ENCODE data around the gene USP38.

DNA sequence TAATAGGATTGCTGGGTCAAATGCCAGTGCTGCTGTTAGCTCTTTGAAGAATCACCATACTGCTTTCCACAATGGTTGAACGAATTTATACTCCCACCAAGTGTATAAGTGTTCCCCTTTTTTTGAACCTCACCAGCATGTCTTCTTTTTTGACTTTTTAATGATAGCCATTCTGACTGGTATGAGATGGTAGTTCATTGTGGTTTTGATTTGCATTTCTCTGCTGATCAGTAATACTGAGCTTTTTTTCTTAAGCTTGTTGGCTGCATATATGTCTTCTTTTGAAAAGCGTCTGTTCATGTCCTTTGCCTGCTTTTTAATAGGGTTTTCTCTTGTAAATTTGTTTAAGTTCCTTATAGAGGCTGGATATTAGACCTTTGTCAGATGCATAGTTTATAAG is 14.8 kb downstream of the USP38 start:
- TF ChIP-seq, protein P1, sequence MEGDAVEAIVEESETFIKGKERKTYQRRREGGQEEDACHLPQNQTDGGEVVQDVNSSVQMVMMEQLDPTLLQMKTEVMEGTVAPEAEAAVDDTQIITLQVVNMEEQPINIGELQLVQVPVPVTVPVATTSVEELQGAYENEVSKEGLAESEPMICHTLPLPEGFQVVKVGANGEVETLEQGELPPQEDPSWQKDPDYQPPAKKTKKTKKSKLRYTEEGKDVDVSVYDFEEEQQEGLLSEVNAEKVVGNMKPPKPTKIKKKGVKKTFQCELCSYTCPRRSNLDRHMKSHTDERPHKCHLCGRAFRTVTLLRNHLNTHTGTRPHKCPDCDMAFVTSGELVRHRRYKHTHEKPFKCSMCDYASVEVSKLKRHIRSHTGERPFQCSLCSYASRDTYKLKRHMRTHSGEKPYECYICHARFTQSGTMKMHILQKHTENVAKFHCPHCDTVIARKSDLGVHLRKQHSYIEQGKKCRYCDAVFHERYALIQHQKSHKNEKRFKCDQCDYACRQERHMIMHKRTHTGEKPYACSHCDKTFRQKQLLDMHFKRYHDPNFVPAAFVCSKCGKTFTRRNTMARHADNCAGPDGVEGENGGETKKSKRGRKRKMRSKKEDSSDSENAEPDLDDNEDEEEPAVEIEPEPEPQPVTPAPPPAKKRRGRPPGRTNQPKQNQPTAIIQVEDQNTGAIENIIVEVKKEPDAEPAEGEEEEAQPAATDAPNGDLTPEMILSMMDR (IDR thresholded peaks at IDR 0.05): no peak
- no peak for TF ChIP-seq POLR2A (IDR thresholded peaks at IDR 0.05)

Data from esophagus squamous epithelium (tissue), 4 donors.